DMS114 treated with DMSO at 0.1 percent for 48 hours (cell line): Measurements from ENCODE around the gene THUMPD1.
"Not testable (repeated sequence)": the region's sequence is repeated elsewhere in the genome, so short reads cannot be mapped to it uniquely, and the experiment has no call there.

Experiments
- DNase-seq: peaks from one replicate; lab custom pipeline; 2025; ENCODE audit not compliant: unreplicated experiment; lab: John Stamatoyannopoulos, UW

THUMPD1 gene

DNA sequence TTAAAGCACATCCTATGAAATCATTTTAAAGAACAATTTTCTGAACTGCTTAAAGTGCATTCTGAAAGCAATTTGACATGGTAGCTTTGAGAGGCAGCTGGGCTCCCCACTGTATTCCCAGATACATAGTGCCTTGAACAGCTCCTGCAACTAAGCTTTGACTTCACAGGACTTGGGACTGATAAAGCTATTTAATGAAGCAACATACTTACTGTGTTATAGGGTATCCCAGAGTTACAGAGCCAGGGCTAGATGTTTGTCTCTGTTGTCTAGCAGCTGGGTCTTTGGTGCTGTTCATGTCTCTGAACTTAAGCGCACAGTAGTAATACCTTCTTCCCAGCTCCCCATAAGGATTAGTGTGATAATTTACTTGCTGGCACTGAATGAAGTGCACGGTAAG lies 45.0 kb downstream of the THUMPD1 start:
- DNase-seq = no peak

DNA sequence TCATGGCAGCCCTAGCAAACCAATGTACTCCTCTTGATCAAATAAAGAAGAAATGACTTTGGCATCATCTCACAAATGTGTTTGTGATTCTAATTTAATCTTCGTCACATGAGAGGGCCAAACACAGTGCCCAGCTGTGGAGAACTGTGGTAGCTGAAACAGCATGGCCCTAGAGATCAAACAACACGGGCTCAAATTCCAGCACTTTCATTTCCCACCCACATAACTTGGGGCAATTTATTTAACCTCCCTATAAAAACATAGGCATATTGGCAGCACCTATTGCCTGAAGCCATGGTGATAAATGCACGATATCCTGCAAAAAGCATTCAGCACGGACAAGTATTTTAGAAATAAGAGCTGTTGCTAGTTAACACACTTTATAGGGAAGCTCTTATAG lies 46.6 kb downstream of the THUMPD1 start:
- DNase-seq = no peak

- DNase-seq = not testable (repeated sequence)
These were observed 47.5 kb downstream of the THUMPD1 start for GRCh38 chr16:20694096-20694495.

GRCh38 chr16:20689668-20690067 lies 52.0 kb downstream of the THUMPD1 start:
- DNase-seq = no peak

GRCh38 chr16:20683812-20684211 lies 57.8 kb downstream of the THUMPD1 start:
- DNase-seq = no peak
